Measurements from ENCODE around the gene FRK. TPM values are rescaled to one million over a fixed set of nuclear protein-coding genes. Genes with fewer than 3 reads are reported as not detected.
"Not testable (repeated sequence)": the region's sequence is repeated elsewhere in the genome, so short reads cannot be mapped to it uniquely, and the experiment has no call there.

Gene FRK
- total RNA-seq, 3 donors from 2014 or later, result 8.0 to 25.8 (median 23.2) TPM

- DNase-seq (no peak), ATAC-seq (no peak)
- H3K4me3 ChIP-seq, result no peak overlapping the region
- no peaks in the 10 kb centered on the region for H3K36me3 ChIP-seq (ENCODE audit: low read depth)
- H3K4me1 ChIP-seq (ENCODE audit: low read depth), result peaks cover 3% of the 10 kb centered on the region
- no peak for TF ChIP-seq CTCF (IDR thresholded peaks at IDR 0.05)
- intact Hi-C loops (cut with DNase I, micrococcal nuclease), result no loop called here
- H3K9me3 ChIP-seq, result no peaks in the 10 kb centered on the region
These were observed 88.0 kb downstream of the FRK start for GRCh38 chr6:115972679-115973078.

- H3K36me3 ChIP-seq (ENCODE audit: low read depth), result no peaks in the 10 kb centered on the region
- no peak for TF ChIP-seq CTCF (IDR thresholded peaks at IDR 0.05)
- no peaks in the 10 kb centered on the region for H3K4me1 ChIP-seq (ENCODE audit: low read depth)
- H3K4me3 ChIP-seq, result no peak overlapping the region
- DNase-seq (no peak), ATAC-seq (no peak)
- no peaks in the 10 kb centered on the region for H3K9me3 ChIP-seq
- intact Hi-C loops (cut with DNase I, micrococcal nuclease), result no loop called here
These were observed 88.9 kb downstream of the FRK start for GRCh38 chr6:115971785-115972184.

- H3K9me3 ChIP-seq, result no peaks in the 10 kb centered on the region
- H3K4me1 ChIP-seq (ENCODE audit: low read depth), result no peaks in the 10 kb centered on the region
- no peak overlapping the region for H3K4me3 ChIP-seq
- no peak for TF ChIP-seq CTCF (IDR thresholded peaks at IDR 0.05)
- DNase-seq (no peak), ATAC-seq (no peak)
- no peaks in the 10 kb centered on the region for H3K36me3 ChIP-seq (ENCODE audit: low read depth)
- intact Hi-C loops (cut with DNase I, micrococcal nuclease), result no loop called here
These were observed 90.8 kb downstream of the FRK start for GRCh38 chr6:115969930-115970273.

GRCh38 chr6:115969207-115969929 is 91.3 kb downstream of the FRK start:
- Histone ChIP-seq H3K36me3 (ENCODE audit: low read depth) (no peaks in the 10 kb centered on the region), H3K4me3 (no peak overlapping the region), H3K9me3 (no peaks in the 10 kb centered on the region), H3K4me1 (ENCODE audit: low read depth) (no peaks in the 10 kb centered on the region)
- DNase-seq (no peak), ATAC-seq (no peak)
- no peak for TF ChIP-seq CTCF (IDR thresholded peaks at IDR 0.05)
- intact Hi-C loops (cut with DNase I, micrococcal nuclease), result no loop called here

- DNase-seq; H3K4me3 ChIP-seq; ATAC-seq; H3K36me3 ChIP-seq (ENCODE audit: low read depth); H3K4me1 ChIP-seq (ENCODE audit: low read depth); H3K9me3 ChIP-seq; intact Hi-C loops (cut with DNase I, micrococcal nuclease): not testable (repeated sequence)
These were observed 100.4 kb downstream of the FRK start for GRCh38 chr6:115960286-115960685.

- intact Hi-C loops (cut with DNase I, micrococcal nuclease), result no loop called here
- TF ChIP-seq CTCF (IDR thresholded peaks at IDR 0.05), result no peak
- no peak for DNase-seq
- Histone ChIP-seq H3K9me3 (no peaks in the 10 kb centered on the region), H3K36me3 (ENCODE audit: low read depth) (no peaks in the 10 kb centered on the region), H3K4me3 (no peak overlapping the region), H3K4me1 (ENCODE audit: low read depth) (no peaks in the 10 kb centered on the region)
- no peak for ATAC-seq
These were observed 101.7 kb downstream of the FRK start for GRCh38 chr6:115958958-115959357.
